ENCODE results near the gene ACVR2B.

Gene ACVR2B

DNA sequence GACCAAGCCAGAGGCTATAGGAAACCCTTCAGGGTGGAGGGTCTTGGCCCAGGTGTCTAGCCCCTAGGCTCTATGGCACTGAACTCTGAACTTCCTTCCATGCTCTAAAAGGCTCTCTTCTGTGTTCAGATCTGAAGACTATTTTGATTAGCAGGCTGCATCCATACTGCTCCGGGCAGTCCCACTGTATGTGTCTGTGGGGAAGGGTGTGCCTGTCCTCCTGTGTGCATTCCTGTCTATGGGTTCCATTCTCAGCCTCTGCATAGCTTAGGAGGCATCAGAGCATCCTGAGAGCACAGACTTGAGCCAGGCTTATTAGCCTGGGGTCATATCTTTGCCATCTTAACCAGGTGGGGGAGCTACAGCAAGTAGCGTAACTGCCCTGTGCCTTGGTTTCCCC lies 80.5 kb downstream of the ACVR2B start:
- DNase-seq, result no peak

DNA sequence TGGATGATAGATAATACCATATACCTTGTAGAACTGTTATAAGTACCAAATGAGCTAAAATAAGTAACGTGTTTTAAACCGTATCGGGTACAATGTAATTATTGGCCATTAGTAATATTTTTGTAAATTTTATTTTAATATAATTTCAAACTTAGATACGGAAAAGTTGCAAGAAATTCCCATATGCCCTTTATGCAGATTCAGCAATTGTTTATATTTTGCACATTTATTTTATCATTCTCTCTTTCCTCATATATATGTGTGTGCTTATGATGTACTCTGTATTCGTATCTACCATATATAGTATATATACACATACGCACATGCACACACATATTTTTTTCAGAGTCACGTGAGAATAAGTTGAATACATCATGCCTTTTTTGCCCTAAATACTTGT lies 80.9 kb downstream of the ACVR2B start:
- no peak for DNase-seq

- DNase-seq, result no peak
Measured at GRCh38 chr3:38536671-38537070, 83.0 kb downstream of the ACVR2B start.

DNA sequence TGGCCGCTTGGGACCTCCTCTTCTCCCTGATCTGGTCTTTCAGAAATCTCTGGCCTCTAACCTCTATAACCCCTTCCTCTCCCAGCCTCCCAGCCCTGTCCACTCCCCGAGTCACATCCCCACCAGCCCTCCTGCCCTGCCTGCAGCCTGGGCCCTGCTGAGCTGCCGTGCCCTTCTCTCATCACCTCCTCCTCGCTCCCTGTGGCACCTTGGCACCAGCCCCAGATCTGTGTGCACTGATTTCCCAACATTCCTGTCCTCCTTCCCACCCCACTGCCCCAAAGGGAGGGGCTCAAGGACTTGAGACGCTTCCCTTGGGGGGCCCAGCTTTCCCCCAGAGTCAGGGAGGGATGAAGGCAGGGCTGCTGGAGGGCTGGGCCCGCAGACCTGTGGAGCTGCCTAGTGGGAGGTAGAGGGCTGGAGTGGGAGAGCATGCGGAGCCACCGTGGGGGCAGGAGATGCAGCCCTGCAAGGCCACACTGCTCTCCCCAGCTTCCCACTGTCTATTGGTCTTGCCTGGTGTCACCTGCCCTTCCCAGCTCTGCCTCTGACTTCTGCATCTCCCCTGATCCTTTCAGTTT lies 85.2 kb downstream of the ACVR2B start:
- no peak for DNase-seq

DNA sequence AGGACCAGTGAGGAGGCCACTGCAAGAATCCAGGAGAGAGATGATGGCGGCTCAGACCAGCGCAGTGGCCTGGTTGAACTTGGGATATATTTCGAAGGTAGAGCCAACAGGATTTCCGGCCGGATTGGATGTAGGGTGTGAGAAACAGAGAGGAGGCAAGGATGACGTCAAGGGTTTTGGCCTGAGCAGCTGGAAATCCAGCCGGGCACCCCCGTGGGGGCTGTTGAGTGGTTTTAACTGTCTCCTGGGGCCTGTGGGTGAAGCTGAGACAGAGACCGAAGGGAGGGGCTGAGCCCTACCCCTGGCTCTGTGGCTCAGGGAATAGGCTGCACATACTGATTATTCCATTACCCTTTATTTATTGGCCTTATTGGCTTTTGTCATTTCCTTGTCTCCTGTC lies 88.1 kb downstream of the ACVR2B start:
- DNase-seq, result no peak
